HPDE6-E6E7 (cell line): ENCODE results near the gene SLC25A39.
"Not testable (repeated sequence)": the region's sequence is repeated elsewhere in the genome, so short reads cannot be mapped to it uniquely, and the experiment has no call there.

Source experiments
- DNase-seq: peaks from one replicate; pipeline ENCODE4 v3.0.0; 2011; ENCODE audit warnings: missing footprints; ENCODE audit errors: extremely low spot score

SLC25A39 gene

GRCh38 chr17:44335564-44335963, 10.9 kb upstream of the SLC25A39 start:
- DNase-seq, result no peak

- no peak for DNase-seq
Observed at GRCh38 chr17:44334727-44335126, 10.1 kb upstream of the SLC25A39 start.

- DNase-seq, result no peak
Observed at GRCh38 chr17:44334315-44334714, 9.7 kb upstream of the SLC25A39 start.

- no peak for DNase-seq
Observed at GRCh38 chr17:44333371-44333770, 8.7 kb upstream of the SLC25A39 start.

- DNase-seq, result no peak
Observed at GRCh38 chr17:44331249-44331760, 6.7 kb upstream of the SLC25A39 start.

GRCh38 chr17:44330263-44330662, 5.6 kb upstream of the SLC25A39 start:
- not testable (repeated sequence) for DNase-seq

GRCh38 chr17:44329516-44329915, 4.9 kb upstream of the SLC25A39 start:
- not testable (repeated sequence) for DNase-seq

- no peak for DNase-seq
Observed at GRCh38 chr17:44327715-44328449, 3.3 kb upstream of the SLC25A39 start.

- DNase-seq, result peak; percentile 97
Observed at GRCh38 chr17:44326861-44327444, 2.3 kb upstream of the SLC25A39 start.

- DNase-seq, result no peak
Observed at GRCh38 chr17:44324092-44324570, 492 bp downstream of the SLC25A39 start.

- DNase-seq, result no peak
Observed at GRCh38 chr17:44323359-44324091, 1.1 kb downstream of the SLC25A39 start.

GRCh38 chr17:44322236-44322895, 2.3 kb downstream of the SLC25A39 start:
- no peak for DNase-seq

- DNase-seq, result no peak
Observed at GRCh38 chr17:44321246-44322120, 3.1 kb downstream of the SLC25A39 start.

- no peak for DNase-seq
Observed at GRCh38 chr17:44320066-44320465, 4.6 kb downstream of the SLC25A39 start.

GRCh38 chr17:44318077-44318892, 6.3 kb downstream of the SLC25A39 start:
- DNase-seq, result no peak

- no peak for DNase-seq
Observed at GRCh38 chr17:44317545-44317944, 7.1 kb downstream of the SLC25A39 start.

- no peak for DNase-seq
Observed at GRCh38 chr17:44315760-44316731, 8.6 kb downstream of the SLC25A39 start.

- DNase-seq, result peak; percentile 74
Observed at GRCh38 chr17:44314869-44315661, 9.6 kb downstream of the SLC25A39 start.
